Measurements from ENCODE around the gene ETNPPL.

Gene ETNPPL

DNA sequence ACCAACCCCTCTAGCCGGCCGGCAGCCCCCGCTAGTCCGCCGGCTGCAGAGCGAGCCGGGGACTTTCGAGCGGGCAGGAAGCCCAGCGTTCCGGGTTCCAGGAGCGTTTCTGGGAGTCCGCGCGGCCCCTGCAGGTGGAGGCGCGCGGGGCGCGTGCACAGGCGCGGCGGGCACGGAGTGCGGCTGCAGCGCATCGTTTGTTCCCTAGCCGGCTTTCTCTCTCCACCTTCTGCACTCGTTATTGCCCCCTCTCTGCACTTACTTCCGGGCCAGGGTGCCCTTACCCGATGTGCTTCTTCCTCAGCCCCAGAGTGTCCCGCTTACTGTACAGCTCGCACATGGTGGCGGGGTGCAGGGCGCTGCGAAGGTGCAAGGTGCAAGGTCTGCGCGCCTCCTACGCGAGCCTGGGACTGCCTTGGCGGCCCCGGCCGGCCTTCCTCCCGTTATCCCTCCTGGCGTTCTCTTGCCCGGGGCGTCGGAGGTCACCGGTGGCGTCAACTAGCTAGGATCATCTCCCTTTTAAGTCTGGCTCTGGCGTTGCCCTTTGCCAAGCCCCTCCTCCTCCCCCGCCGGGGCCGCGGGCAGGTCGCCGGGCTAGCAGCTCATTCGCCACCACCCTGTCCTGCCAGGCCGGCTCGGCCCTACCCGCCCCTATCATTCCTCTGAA lies at the start of gene ETNPPL:
Gene ETNPPL (minus strand): TSS at position 495 of the 667 bp plus-strand sequence. CDS start 155 bp downstream, at position 340.
- DNase-seq: peak; percentile 47

DNA sequence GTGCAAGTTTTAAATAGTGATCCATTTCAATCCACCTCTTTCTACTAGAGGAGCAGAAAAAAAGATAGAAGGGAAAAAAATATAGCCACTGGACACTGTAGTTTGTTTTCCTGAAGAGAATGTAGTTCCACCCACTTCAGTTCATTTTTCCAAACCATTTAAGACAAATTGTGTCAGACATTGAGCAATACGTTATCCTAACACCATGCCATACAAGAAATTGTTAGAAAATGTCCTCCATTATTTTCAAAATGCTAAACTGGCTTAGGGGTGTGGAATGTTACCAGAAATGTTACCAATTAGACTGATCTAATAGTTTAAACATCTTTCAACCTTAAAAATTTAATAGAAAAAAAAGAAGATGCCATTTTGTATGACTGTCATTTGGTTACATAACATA lies 48.6 kb upstream of the ETNPPL start:
- DNase-seq: no peak

DNA sequence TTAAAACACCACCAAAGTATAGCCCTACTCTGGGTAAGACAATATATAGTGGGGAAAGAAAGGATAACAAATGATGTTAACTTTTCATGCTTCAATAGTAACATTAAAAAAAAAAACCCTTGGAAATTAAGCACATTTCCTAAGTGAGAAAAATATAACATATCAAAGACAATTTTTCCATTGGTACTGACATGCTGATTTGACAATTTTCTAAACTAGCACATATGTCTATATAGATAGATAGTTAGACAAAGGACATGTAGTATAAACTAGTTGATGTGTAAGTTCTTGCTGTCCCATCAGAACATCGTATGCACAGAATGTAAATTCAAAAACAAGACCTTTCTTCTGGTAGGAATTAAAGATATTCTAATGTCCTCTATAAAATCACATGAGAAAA lies 47.2 kb upstream of the ETNPPL start:
- DNase-seq: no peak

DNA sequence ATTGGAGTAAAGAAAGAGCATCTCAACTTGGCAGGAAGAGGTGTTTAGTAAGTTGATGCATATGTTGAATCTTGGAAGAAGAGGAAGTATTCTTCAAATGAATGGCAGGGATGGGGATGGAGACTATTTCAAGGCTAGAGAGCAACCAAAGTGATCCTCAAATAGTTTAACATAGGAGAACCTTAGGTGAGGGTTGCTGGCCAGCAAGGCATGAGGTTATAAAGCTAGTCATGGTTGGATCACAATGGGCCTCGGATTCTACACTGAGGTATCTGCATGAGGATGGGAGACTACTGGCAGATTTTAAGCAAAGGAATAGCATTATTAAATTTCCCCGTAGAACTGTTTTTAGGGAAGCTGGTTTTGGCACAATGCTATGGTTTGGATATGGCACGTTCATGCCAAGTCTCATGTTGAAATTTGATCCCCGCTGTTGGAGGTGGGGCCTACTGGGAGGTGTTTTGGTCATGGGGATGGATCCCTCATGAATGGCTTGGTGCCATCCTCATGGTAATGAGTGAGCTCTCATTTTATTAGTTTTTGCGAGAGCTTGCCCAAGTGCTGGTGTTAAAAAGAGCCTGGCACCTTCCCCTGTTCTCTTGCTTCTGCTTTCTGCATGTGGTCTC lies 41.9 kb upstream of the ETNPPL start:
- DNase-seq: no peak

DNA sequence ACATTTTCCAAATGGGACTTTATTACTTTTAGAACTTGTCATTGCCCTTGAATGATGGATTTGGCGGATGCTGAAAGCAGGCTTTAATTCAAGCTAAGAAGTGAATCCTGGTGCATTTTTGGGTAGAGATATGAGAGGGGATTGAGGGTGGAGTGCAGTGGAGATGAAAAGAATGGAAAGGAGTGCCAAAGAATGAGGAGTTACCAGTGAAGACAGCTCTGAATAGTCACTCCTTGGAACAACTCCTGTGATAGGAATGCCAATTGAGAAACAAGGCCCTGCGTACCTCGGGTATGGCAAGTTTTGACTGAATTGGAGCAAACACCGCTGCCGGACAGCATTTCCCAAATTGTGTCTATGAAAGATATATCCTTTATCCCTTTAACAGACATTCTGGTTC lies 36.5 kb upstream of the ETNPPL start:
- DNase-seq: no peak

DNA sequence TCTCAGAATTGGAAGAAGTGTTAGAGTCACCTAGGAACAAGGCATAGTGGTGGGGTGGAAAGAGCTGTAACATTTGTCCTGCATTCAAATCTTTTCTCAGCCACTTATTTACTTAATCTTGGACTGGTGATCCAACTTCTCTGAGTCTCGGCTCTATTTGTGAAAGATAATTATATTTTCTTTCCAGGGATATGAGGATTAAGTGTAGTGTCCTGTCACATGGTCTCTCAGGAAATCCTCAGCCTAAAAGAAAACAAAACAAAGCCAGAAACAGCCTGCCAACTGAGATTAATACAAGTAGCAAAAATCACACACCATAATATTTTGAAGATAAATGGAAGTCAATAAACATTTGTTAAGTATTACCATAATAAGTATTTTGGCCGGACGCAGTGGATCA lies 33.3 kb upstream of the ETNPPL start:
- DNase-seq: no peak

DNA sequence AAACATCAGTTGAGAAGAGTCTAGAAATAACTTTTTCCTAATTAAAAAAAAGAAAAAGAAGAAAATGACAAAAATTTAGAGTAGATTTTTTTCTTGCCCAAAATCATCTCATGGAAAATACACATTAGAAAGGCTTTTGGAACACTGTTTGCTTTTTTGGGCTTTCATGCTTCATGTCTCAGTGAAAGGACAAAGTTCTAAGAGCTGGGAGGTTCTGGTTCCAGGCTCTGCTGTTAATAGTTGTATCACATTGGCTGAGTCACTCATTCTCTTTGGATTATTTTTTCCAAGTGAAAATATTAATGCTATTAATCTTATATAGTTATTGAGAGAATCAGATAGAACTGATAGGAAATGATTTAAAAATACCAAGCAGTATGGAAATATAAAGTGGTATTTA lies 32.9 kb upstream of the ETNPPL start:
- DNase-seq: no peak

DNA sequence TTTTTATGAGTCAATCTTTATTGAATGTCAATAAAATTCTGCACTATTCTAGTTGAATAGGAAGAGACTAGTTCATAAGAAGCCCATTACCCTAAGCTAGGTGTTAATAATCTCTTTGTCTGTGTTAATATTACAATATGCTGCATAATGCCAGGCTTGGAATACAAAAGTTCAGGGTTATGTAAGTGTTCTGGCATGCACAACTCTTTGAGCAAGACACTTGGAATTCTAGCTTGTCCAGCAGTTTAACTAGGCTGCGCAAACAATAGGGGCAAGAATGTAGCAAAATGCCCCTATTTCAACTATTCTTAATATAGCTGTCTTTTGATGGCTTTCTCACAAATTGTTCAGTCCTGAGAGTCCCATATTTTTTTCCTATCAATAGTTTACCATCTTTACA lies 31.3 kb upstream of the ETNPPL start:
- no peak for DNase-seq

DNA sequence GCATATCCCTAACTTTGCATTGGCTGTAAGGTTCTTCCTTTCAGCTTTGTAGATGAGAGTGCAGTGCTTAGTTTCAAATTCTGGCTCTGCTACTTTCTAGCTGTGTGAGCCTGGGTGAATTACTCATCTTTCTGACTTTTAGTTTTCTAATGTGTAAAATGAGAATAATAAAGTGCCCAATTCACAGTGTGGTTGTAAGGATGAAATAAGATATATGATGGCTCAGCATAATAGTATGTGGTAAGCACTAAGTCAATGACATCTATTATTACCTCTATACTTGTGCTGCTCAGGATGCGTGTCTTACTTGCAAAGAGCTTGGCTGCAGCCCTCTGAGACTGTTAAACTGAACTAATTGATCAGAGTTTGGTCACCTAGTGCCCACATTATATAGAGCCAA lies 30.6 kb upstream of the ETNPPL start:
- no peak for DNase-seq

DNA sequence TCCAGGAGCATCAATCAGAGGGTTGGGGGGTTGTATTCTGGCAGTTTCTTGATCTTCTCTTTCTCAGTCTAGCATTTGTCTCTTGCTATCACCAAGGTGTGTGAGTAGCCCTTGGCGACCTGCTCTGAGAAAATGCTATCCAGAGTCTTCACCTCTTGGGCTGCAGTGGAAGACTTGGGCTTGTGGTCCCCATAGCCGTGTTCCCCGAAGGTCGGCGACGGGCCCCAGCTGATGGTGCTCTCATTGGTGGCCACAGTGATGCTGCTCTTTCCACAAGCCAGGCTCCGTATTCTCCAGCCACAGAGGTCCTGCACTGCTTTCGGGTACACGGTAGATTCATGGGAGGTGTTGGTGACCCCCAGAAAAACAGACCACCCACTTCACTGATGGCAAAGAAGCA lies 25.9 kb upstream of the ETNPPL start:
- DNase-seq: no peak

DNA sequence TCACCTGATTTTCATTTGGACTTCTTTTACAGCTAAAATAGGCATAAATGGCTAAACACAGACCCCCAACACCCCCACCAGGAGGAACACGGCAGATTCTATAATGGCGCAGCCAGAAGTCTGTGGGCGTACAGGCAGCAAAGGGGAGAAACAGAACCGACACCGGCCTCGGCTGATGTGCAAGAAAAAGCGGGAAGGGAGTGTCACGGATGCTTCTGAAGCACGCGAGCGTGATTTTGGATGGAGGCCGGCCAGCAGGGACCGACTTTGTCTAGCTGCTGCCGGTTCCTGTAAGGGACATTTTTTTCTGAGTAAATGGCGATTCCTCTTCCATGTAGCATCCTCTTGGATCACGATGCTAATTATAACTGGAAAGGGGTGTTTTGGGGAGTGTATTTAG lies 24.9 kb upstream of the ETNPPL start:
- DNase-seq: no peak

DNA sequence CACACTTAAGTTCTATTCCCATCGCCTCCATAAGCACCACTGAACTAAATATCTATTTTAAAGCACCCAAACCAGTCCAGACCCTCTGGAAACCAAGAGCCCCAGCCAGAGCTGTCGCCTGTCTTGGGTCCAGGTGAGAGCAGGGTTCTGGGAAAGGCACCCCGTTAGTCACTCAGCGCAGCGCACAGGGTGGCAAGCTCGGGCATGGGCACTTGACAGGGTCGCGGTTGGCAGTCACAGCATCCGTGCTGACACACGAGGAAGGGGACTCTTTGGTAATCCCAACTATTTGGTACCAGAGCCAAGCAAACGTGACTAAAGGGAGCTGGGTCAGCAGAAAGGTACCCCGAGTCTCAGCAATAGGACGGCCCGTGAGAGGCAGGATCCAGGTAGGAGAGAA lies 24.3 kb upstream of the ETNPPL start:
- no peak for DNase-seq

DNA sequence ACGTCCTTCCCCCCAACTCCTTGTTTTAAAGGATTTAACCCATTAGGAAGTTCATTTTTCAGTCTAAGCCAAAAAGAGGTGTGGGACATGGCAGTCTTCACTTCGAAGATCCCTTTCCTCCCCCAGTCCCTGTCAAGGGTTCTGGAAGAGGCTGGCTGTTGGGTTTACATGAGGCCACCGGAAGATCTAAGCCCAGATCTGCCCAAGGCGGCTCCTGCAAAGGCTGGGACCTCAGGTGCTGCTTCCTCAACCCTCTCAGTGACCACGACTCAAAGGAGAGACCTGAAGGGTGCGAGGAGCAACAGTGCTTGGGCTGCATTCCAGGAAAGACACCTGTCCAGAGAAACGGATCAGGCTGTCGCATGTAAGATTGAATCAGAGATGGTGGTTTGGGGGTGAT lies 23.5 kb upstream of the ETNPPL start:
- no peak for DNase-seq

DNA sequence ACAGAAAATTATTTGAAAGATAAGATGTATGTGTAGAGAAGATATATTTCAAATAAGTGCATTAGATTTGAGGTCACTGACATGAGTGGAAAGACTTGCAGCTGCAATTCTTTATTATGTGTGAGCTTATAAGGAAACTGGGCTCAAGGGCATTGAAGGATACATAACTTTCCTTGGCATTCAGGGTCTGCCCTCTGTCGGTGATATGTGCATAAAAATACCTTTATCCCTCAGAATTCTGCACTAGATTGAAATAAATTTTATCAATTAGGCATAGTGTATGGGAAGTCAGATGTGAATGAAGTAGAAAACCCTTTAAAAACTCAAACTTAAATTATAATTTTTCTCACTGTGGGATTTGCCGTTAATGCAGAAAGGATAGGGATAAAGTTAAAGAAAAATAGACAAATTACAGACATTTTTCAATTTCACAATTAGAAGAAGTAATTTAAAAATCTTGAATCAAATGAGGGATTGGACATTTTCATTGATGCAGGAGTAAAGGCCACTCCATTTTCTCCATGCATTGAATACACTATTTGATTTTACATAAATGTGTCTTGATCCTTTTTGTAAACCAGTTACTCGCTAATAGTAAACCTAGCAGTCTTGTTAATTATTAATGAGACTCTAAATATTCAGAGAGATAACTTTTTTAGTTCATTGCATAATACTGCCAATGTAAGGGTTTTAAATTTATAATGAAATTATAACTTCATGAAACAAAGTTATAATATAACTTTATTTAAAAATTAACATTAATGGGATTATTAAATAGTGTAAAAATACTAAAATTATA lies 21.0 kb upstream of the ETNPPL start:
- no peak for DNase-seq

DNA sequence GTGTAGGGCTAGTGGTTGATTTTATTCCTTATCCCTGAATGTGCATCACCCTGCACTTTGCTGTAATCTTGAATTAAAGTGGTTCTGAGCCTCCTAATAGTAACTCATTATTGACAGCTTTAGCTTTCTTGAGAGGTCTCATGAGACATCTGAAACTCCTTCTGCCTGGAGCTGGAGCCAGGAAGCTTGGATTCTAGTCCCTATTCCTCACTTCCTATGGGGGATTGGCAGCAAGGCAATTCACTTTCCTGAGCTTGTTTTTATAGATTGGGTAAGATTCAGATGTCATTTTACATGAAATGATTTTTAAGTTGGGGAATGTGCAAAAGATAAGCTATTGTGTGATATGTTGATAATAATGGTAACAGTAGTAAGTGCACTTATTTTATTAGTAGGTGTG lies 17.1 kb upstream of the ETNPPL start:
- no peak for DNase-seq

DNA sequence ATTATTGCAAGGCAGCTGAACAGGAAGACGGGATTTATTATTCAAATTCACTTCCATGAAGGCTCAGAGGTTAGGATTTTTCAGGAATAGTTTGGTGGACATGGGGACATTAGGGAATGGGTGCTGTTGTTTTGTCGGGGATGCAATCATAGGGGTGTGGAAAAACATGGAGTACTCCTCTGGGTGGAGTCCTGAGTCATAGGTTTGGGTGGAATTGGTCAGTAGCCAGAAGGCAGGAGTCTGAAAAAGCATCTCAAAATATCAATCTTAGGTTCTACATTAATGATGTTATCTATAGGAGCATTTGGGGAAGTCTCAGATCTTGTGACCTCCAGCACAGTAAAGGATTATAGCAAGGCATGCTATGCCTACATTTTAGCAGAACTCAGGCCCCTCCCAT lies 14.5 kb upstream of the ETNPPL start:
- DNase-seq: no peak

DNA sequence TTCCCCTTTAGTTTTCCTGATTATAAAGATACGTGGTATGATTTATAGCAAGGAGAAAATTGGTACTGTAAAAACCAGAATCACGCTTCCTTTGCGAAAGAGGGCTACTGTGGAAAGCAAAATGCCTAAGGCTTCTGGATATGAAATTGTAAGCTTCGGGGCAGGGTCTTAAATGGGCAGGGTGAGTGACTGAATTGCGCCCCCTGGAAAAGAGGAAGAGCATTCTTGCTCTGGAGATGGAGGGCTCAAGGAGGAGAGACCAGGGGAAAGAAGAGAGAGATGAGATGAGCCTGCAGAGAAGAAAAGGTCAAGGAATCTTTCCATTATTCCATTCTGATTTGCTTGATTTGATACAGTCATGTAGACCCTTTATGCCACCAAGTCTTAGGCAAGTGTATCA lies 13.1 kb upstream of the ETNPPL start:
- DNase-seq: no peak

DNA sequence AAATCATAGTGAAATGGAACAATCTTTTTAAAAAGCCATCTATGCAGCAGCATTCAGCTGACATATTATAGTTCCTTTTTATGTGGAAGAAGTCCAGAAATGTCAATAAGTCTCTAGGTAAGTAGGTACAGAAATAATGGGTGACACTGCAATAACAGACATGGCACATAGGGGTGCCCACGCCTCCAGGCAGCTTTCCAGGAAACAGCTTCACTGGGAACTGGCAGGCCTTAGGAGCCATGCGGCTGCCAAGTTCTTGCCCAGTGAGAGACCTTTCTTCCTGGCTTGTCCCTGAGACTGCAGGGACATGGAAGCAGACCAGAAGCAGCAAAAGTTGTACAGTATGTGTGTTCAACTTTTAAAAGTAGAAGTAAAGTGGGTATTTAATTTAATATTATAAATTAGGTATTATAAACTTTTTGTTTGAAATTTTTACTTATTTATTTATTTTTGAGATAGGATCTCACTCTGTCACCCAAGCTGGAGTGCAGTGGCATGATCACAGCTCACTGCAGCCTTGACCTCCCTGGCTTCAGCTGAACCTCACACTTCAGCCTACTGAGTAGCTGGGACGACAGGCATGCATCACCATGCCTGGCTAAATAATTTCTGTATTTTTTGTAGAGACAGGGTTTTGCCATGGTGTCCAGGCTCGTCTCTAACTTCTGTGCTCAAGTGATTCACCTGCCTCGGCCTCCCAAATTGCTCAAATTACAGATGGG lies 12.1 kb upstream of the ETNPPL start:
- no peak for DNase-seq

DNA sequence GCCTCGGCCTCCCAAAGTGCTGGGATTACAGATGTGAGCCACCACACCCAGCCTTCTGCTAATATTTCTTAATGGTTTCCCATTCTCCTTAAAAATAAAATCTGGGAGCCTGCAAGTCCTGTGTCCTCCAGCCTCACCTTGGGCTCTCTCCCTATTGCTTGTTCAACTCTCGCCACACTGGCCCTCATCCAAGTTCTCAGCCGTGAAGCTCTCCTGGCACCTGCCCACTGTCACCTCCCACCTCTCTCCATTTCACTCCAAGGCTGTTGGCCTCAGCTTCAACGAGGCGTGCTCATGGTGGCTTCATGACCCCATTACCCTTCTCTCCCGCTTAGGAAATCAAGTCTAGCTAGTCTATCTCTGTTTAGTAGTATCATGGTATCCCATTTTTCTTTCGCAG lies 9.5 kb upstream of the ETNPPL start:
- no peak for DNase-seq

DNA sequence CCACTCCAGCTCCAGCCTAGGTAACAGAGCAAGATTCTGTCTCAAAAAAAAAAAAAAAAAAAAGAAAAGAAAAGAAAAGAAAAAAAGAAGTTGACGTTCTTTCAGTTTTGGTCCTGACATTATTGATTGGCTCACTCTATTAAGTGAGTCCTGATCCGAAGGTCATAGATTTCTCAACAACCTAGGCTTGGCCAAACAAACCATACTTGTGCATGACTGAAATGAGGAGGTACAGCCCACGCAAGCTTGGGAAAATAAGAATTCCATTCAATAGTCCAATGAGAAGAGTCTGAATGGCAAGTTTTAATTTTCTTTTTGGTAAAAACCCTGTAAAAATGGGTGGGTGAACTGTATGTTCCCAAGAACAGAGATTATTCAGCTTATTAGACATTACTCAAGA lies 3.2 kb upstream of the ETNPPL start:
- no peak for DNase-seq

DNA sequence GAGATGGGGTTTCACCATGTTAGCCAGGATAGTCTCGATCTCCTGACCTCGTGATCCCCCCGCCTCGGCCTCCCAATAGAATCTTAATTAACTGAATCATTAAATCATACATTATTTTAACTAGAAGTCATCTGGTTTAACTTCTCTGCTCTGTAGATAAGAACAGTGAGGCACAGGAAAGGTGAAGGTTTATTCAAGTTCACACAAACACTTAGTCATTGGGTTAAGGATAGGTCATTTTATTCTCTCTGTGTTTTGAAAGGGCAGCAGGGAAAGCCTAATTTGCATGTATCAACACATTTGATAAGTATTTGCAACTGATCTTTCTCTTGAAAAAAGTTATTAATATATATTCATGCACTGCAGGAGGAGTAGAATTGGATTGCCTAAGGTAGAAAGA lies 1.1 kb upstream of the ETNPPL start:
- DNase-seq: no peak

DNA sequence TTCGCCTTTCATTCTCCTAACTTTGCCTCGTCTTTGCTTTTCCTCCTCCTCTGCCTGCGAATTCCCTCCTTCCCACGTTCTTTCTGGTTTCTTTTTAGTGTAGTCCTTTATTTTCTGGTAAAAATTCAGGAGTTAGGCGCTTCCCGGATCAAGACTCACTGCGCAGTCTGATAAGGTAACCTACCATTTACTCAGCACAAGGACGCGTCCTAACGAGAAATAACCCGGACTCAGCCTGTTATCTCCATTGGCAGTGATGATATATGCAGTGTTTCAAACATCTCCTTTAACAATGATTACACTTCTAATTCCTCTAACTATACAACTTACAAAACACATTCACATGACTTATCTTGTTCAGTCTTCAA lies 357 bp upstream of the ETNPPL start:
- no peak for DNase-seq

DNA sequence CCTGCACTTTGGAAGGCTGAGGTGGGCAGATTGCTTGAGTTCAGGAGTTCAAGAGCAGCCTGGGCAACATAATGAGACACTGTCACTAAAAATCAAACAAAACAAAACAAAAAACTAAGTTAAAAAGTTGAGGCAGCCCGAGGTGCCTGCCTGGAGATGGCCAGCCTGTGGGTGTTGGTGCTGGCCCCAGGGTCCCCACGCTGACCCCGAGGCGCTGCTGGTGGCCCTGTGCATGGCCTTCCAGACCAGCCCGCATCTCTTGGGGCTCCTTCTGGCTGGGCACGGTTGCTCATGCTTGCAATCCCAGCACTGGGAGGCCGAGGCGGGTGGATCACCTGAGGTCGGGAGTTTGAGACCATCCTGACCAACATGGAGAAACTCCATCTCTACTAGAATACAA lies 4.4 kb downstream of the ETNPPL start:
- DNase-seq: no peak

DNA sequence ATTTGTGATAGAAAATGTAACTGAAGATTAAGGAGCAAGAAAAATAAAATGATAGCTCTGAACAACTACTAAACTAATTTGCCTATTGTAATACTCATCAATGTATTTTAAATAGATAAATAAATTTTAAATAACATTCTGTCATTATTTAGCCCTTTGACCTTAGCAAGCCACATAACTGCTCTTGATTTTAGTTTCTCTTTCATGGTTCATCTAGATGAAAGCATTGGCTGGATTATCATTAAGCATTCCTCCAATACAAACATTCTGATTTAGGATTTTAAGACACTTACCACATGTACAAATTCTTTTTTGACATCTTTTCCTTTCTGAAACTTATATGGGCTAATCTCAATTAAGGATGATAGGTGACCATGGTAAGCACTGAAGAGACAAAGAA lies 8.5 kb downstream of the ETNPPL start:
- DNase-seq: no peak

Measured in right forelimb (tissue), 1 donor.